GM21447 (cell line): ENCODE data around the gene TNS3.
"Not testable (repeated sequence)": the region's sequence is repeated elsewhere in the genome, so short reads cannot be mapped to it uniquely, and the experiment has no call there.

Source experiments
- ATAC-seq: cut with Tn5 transposase; IDR thresholded peaks from one replicate; pipeline ENCODE4 v1.9.1; 2021; ENCODE audit not compliant: unreplicated experiment

Gene TNS3

DNA sequence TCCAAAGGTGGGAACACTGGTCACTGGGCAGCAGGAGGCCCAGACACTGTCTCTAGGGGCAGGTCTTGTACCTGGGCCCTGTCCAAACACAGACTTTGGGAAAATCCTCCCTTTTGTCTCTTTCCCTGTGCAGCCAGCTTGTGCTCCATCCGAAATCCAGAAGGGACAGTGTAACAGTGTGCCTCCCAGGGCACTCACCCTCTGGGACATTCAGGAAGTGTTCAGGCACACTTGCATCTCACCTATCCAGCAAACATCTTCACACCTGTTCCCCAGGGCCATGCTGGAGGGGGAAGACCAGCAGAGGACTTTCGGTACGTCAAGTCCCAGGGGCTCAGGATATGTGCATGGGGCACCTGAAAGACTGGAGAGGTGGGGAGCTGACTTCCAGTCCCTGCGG lies 38.9 kb downstream of the TNS3 start:
- ATAC-seq: no peak

GRCh38 chr7:47542051-47542450 lies 39.9 kb downstream of the TNS3 start:
- ATAC-seq: no peak

DNA sequence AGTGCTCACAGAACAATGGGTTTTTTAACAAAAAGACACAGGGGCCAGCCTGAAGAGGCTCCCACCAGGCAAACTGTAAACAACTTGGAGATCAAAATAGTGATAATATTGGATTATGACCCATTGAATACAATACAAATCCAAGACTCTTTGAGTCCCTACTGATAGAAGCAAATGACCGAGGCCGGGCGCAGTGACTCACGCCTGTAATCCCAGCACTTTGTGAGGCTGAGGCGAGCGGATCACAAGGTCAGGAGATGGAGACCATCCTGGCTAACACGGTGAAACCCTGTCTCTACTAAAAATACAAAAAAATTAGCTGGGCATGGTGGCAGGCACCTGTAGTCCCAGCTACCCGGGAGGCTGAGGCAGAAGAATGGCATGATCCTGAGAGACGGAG lies 40.4 kb downstream of the TNS3 start:
- ATAC-seq: not testable (repeated sequence)

DNA sequence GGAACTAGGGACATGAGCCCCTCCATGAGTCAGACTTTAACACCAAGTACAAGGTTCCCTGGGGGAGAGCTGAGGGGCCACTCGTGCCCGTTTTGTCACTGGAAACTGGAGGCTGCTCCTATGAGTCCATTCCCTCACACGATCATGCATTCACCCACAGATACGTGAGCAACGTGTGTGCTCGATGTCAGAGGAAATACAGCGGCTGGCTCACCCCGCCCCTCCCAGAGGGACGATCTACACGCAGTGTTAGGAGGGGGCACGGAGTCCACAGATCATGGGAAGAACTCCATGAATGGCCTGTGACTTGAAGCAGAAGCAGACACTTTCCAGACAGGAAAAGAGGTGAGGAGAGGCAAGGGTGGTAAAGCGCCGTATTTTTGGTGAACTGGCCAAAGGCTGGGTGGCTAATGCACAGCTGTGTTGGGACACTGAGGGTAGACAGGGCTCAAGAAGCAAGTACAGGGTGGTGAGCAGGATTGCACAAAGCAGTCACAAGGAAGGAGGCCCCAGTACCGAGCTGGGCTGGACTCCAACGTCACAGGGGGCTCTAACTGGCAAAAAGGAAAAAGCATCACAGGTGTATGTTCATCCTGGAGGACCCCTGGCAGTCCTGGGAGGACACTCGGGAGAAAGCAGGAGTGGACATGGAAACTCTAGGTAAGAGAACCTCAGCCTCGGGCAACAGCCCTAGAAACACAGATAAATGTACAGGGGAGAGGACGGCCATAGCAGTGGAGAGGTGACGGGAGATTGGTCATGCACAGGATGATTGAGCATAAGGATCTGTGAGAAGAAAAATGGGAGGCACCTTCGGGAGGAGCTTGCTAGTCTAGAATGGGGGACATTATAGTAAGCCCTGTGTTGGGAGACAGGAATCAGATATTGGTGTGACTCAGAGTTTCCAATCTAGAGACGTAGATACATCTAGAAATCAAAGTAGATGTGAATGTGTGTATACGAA lies 41.2 kb downstream of the TNS3 start:
- no peak for ATAC-seq

- no peak for ATAC-seq
Measured at GRCh38 chr7:47540053-47540386, 41.9 kb downstream of the TNS3 start.

- no peak for ATAC-seq
Measured at GRCh38 chr7:47539398-47540052, 42.4 kb downstream of the TNS3 start.

DNA sequence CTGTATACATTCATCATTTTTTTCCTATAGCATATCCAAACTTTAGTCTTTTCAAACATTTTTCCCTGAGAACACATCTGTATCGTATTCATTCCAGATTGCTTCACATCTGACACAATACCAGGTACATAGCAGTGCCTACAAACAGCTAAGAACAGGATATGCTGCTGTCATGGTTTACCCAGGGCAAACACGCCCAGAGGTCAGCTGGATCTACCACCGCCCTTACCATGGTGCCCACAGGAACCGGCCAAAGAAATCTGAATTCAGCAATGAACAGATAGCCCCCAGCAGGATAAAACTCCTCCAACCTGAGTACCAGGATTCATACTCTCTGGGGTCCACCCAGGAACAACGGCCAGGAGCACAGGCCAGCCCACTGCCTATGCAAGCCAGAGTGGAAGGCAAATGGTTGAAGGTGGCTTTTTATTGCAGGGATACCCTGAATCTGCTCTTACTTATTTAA lies 43.0 kb downstream of the TNS3 start:
- no peak for ATAC-seq

DNA sequence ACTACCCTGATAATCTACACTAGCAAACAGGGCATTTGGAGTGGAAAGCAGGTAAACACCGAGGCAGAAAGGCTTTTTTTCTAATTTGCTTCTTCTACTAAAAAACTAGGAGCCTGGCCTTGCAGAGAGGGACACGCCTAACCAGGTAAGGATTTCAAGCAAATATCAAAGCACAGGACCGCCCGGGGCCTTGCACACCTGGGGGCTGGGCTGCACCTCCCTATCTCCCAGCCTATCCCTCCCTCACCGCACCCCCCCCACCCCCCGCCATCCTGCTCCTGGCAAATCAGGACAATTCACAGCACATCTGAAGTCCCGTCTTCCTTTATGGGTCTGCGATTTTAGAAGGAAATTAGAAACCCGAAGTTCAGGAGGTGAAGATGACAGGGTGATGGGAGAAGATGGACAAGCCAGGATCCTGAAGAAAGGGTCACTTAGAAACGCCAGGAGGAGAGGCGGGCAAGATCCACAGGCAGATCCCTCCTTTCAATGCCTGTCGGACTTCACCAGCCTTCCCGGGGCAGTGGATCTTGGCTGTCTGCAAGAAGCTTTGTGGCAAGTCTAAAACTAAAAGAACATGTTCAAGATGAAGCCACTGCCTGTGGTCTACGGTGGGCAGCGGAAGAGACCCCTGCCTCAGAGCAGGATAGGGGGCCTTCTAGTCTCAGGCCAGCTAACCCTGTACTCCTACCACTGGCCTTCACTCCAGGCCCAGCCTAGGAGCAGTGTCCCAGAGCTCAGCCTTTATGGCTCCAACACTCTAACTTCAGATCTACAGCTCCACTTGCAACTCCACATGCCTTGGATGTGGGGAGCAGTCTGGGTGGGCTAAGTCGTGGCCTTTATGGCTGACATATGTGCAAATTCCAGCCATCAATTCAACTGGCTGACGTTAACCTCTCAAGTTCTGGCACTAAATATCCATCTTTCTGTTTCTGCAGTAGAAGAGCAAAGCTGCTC lies 43.9 kb downstream of the TNS3 start:
- ATAC-seq: no peak

GRCh38 chr7:47536661-47537611 lies 45.0 kb downstream of the TNS3 start:
- no peak for ATAC-seq

- no peak for ATAC-seq
Measured at GRCh38 chr7:47535704-47536628, 45.9 kb downstream of the TNS3 start.

DNA sequence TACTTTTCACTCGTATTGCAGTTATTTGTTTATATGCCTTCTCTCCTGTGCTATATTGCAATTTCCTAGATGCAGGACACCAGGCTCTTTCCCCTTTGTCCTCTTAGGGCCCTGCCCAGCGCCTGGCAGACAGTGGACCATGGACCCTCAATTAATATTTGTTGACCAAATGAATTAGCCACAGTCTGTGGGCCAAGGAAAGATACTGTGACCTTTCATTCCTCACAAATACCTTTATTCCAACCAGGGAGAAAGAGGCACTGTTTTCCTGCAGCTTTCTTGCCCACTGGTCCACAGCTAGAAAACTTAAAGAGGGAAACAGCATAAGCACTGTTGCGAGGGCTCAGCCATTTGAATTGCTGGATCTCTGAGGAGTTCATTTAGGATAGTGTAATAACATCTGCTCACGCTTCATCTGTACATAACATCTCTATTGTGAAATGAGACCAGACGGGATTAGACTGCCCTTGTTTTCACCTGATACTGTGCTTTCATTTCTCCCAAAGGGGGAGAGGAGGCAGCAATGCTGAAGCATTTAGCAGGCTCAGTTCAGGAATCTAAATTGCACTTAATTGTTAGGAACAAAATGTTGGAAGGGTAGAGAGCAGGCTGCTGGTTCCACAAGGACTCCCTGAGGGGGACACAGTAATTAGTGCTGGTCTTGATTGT lies 46.7 kb downstream of the TNS3 start:
- ATAC-seq: no peak

- ATAC-seq: no peak
Measured at GRCh38 chr7:47534322-47535034, 47.4 kb downstream of the TNS3 start.

DNA sequence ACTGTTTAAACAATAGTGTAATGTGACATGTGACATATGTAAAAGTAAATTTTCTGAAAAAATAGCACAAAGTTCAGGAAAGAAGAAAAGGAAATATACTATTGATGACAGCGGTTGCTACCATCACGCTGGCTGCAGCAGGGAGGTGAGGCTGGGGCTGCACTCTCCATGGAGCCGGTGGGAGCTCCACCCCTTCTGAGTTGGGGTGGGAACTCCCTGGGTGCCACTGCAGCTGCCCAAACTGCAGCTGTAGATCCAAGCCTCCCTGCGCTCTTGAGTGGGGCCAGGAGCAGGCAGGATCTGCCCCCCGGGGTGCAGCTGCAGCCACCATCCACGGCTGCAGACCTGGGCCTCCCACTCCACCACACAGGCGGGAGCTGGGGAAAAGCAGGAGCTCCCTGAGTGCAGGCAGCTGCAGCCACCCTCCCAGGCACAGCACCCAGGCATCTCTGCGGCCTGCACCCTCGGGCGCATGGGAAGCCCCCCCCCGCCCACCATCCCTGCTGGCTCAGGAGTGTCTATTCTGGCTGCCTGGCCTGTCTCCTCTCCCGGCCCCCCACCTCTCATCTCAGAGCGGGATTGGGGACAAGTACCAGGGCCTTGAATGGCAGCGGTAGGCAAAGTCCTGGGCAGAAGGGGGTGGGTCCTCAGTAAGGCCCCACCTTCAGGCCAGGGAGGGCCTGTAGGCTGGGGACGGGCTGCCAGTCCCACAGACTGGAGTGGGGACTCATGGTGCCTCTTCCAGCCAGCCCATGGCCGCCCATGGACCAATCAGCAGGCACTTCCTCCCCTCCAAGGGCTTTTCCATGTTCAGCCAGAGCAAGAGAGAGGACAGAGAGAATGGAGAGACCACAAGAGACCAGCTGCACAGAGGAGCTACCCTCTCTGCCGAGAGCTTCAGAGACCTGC lies 50.1 kb downstream of the TNS3 start:
- ATAC-seq: no peak

DNA sequence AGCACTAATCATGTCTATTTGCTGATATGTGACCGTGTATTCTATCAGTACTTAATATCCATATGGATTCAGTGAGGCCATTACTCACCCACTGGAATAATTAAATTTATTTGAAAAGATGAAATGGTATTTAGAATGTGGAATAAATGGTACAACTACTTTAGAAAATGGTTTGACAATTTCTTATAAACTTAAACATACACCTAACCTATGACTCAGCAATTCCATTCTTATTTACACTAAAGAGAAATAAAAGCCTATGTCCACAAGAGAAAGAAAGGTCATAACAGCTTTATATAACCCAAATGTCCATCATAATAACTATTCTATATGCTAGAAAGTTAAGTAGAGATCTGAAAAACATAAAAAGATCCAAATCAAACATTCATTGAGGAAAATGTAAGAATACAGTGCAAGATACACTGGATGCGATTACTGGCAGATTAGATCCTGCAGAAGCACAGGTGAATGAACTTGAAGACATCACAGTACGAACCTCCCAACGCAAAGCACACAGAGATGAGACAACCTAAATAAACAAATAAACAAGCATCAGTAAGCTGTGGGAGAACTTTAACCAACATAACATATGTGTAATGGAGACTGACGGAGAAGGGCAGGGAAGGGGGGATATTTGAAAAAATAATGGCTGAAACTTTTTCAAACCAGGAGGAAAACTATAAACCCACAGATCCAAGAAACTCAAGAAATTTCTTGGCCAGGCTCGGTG lies 51.9 kb downstream of the TNS3 start:
- no peak for ATAC-seq

DNA sequence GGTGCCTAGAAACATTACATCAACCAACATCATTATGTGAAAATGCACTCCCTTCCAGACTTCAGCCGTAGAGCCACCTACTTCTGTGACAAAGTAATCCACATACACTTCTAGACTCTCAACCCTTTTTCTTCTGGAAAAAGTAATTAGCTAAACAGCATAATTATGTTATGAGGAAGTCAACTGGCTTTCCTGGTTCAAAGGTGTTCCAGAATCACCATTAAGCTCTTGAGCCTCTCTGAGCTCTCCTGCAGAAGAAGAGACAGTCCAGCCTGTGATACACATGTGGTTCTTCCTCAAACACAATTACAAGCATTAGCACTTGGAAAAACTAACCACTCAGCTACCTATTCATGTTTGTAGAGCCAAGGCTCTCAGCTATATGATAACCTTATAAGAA lies 52.5 kb downstream of the TNS3 start:
- no peak for ATAC-seq

GRCh38 chr7:47528471-47528870 lies 53.4 kb downstream of the TNS3 start:
- no peak for ATAC-seq
